ENCODE measurements around the gene VIPR2.

Gene VIPR2

GRCh38 chr7:159121068-159121467, 23.6 kb downstream of the VIPR2 start:
- DNase-seq (ENCODE audit: low spot score), result no peak

GRCh38 chr7:159120540-159120919, 24.1 kb downstream of the VIPR2 start:
- no peak for DNase-seq (ENCODE audit: low spot score)

GRCh38 chr7:159119851-159120539, 24.7 kb downstream of the VIPR2 start:
- no peak for DNase-seq (ENCODE audit: low spot score)

GRCh38 chr7:159119026-159119741, 25.5 kb downstream of the VIPR2 start:
- no peak for DNase-seq (ENCODE audit: low spot score)

GRCh38 chr7:159118623-159119022, 26.0 kb downstream of the VIPR2 start:
- DNase-seq (ENCODE audit: low spot score), result no peak

GRCh38 chr7:159118197-159118595, 26.5 kb downstream of the VIPR2 start:
- DNase-seq (ENCODE audit: low spot score), result no peak

GRCh38 chr7:159117366-159118196, 27.1 kb downstream of the VIPR2 start:
- no peak for DNase-seq (ENCODE audit: low spot score)

- DNase-seq (ENCODE audit: low spot score), result no peak
Measured at GRCh38 chr7:159116581-159117339, 27.9 kb downstream of the VIPR2 start.

- DNase-seq (ENCODE audit: low spot score), result no peak
Measured at GRCh38 chr7:159115601-159116501, 28.8 kb downstream of the VIPR2 start.

GRCh38 chr7:159114981-159115380, 29.7 kb downstream of the VIPR2 start:
- DNase-seq (ENCODE audit: low spot score), result no peak

GRCh38 chr7:159114096-159114495, 30.6 kb downstream of the VIPR2 start:
- no peak for DNase-seq (ENCODE audit: low spot score)

GRCh38 chr7:159113056-159113455, 31.6 kb downstream of the VIPR2 start:
- peak; percentile 84 for DNase-seq (ENCODE audit: low spot score)

- no peak for DNase-seq (ENCODE audit: low spot score)
Measured at GRCh38 chr7:159112136-159113011, 32.3 kb downstream of the VIPR2 start.

GRCh38 chr7:159109653-159110035, 35.0 kb downstream of the VIPR2 start:
- DNase-seq (ENCODE audit: low spot score), result no peak

GRCh38 chr7:159108941-159109652, 35.6 kb downstream of the VIPR2 start:
- DNase-seq (ENCODE audit: low spot score), result no peak

GRCh38 chr7:159108491-159108890, 36.2 kb downstream of the VIPR2 start:
- no peak for DNase-seq (ENCODE audit: low spot score)

- no peak for DNase-seq (ENCODE audit: low spot score)
Measured at GRCh38 chr7:159107161-159107892, 37.3 kb downstream of the VIPR2 start.
